Activated naive CD8-positive, alpha-beta T cell treated with anti-CD3 and anti-CD28 coated beads for 36 hours (primary cell): ENCODE data around the gene CLIP4. TPM values are rescaled to one million over a fixed set of nuclear protein-coding genes. Genes with fewer than 3 reads are reported as not detected.
"Not testable (repeated sequence)": the region's sequence is repeated elsewhere in the genome, so short reads cannot be mapped to it uniquely, and the experiment has no call there.

Experiments
- DNase-seq: peaks from one replicate; pipeline ENCODE4 v3.0.0; 2021
- H3K27ac Mint-ChIP-seq: one replicate; pipeline ENCODE4 v1.8.0; 2022; ENCODE audit warnings: mild to moderate bottlenecking, moderate library complexity, mixed read lengths
- H3K27me3 Mint-ChIP-seq: one replicate; pipeline ENCODE4 v1.8.0; 2022; ENCODE audit warnings: mild to moderate bottlenecking, mixed read lengths
- H3K36me3 Mint-ChIP-seq: one replicate; pipeline ENCODE4 v1.8.0; 2021; ENCODE audit warnings: mild to moderate bottlenecking, mixed read lengths
- H3K4me1 Mint-ChIP-seq: one replicate; pipeline ENCODE4 v1.8.0; 2021; ENCODE audit warnings: mixed read lengths
- H3K4me3 Mint-ChIP-seq: one replicate; pipeline ENCODE4 v1.8.0; 2022; ENCODE audit warnings: mild to moderate bottlenecking, moderate library complexity, mixed read lengths
- H3K9me3 Mint-ChIP-seq: one replicate; pipeline ENCODE4 v1.8.0; 2022; ENCODE audit warnings: mixed read lengths
- total RNA-seq, 2 experiments: library from RNA; stranded (reverse); gene quantifications; one replicate each; pipeline ENCODE4 v1.2.3, GENCODE V29; 2021

Gene CLIP4
- total RNA-seq, 2 experiments from 2014 or later = 15.8 to 18.7 TPM

DNA sequence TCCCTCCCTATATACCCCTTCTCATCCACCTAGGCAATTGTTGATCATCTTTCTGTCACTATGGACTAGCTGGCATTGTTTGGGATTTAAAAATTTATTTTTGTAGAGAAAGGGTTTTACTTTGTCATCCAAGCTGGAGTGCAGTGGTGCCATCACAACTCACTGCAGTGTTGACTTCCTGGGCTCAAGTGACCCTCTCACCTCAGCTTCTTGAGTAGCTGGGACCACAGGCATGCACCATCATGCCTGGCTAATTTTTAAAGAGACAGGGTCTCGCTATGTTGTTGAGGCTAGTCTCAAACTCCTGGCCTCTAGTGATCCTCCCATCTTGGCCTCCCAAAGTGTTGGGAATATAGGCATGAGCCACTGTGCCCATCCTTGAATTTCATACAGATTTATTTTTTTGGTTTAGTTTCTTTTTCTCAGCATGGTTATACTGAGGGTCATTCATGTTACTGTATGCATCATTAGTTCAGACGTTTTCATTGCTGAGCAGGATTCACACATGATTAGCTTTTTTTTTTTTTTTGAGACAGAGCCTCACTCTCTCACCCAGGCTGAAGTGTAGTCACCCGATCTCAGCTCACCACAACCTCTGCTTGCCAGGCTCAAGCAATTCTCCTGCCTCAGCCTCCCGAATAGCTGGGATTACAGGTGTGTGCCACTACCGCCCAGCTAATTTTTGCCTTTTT is 32.3 kb upstream of the CLIP4 start:
- no peak overlapping the region for H3K27ac Mint-ChIP-seq
- H3K4me1 Mint-ChIP-seq = no peaks in the 10 kb centered on the region

DNA sequence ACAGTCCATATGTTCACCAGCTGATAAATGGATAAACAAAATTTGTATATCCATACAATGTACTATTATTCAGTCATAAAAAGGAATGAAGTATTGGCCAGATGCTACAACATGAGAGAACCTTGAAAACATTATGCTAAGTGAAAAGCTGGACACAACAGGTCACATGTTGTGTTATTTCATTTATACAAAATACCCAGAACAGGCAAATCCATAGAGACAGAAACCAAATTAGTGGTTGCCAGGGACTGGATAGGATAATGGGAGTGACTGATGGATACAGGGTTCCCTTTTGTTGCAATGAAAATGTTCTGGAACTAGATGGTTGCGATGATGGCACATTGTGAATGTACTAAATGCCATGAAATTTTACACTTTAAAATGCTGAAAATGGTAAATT is 30.7 kb upstream of the CLIP4 start:
- Mint-ChIP-seq H3K27ac (no peak overlapping the region), H3K27me3 (peaks cover 8% of the 10 kb centered on the region), H3K9me3 (no peaks in the 10 kb centered on the region), H3K36me3 (no peaks in the 10 kb centered on the region), H3K4me1 (peaks cover 2% of the 10 kb centered on the region), H3K4me3 (no peak overlapping the region)
- DNase-seq = no peak

More for the DNA sequence above, 32.3 kb upstream of the CLIP4 start:
- DNase-seq = no peak
- Mint-ChIP-seq H3K9me3 (no peaks in the 10 kb centered on the region), H3K27me3 (peaks cover 6% of the 10 kb centered on the region), H3K4me3 (no peak overlapping the region), H3K36me3 (no peaks in the 10 kb centered on the region)

DNA sequence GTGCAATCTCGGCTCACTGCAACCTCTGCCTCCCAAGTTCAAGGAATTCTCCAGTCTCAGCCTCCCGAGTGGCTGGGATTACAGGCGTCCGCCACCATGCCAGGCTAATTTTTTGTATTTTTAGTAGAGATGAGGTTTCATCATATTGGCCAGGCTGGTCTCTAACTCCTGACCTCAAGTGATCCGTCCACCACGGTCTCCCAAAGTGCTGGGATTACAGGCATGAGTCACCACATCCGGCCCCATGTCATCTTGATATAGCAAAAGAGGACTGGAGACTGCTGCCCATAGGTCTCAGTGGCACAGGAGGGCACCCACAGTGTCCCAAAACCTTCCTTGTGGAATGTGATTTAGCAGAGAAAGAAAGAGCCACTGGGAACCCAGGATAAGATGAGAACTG is 24.9 kb upstream of the CLIP4 start:
- not testable (repeated sequence) for H3K36me3 Mint-ChIP-seq, H3K4me1 Mint-ChIP-seq, H3K27me3 Mint-ChIP-seq, H3K9me3 Mint-ChIP-seq, H3K27ac Mint-ChIP-seq, DNase-seq, H3K4me3 Mint-ChIP-seq

DNA sequence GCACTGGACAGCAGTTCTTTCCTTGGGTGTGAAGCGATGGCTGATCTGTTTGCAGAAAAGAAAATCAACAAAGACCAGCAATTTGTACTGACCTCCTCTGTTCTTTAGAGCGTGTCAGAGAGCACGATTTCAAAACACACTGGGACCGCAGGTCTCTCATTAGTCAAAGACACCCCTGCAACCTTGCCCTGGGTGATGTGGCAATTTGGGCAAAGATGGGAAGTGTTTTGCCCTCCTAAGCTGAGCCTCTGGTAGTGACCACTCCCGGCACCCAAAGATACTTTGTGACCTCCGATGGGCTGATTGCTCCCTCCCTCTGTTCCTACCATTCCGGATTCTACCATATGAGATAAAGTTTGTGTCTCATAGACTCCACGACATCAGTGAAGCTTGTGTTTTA is 18.2 kb upstream of the CLIP4 start:
- Mint-ChIP-seq H3K4me1 (no peaks in the 10 kb centered on the region), H3K4me3 (no peak overlapping the region)

DNA sequence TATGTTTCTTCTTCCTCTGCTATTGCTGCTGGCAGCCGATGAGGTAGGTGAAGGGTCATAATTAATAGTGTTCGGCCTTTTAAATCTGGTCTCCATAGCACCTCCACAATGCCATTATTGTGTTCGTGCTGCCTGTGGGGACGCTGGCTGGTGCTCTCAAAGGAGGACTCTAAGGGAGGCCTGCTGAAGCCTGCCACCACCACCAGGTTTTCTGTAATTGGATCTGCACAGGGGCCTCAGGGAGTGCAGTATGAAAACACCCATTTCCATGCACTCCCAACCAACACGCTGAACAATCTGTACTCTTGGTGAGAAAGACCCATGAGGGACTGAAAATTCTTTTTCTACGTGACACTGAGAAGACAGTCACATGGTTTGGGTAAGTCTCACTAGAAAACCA is 17.6 kb upstream of the CLIP4 start:
- H3K36me3 Mint-ChIP-seq = no peaks in the 10 kb centered on the region
- no peaks in the 10 kb centered on the region for H3K9me3 Mint-ChIP-seq
- H3K27me3 Mint-ChIP-seq = no peaks in the 10 kb centered on the region
- H3K27ac Mint-ChIP-seq = no peak overlapping the region
- no peak overlapping the region for H3K4me3 Mint-ChIP-seq
- DNase-seq = no peak
- H3K4me1 Mint-ChIP-seq = no peaks in the 10 kb centered on the region

More for the DNA sequence above, 18.2 kb upstream of the CLIP4 start:
- Mint-ChIP-seq H3K27ac (no peak overlapping the region), H3K36me3 (no peaks in the 10 kb centered on the region), H3K27me3 (no peaks in the 10 kb centered on the region), H3K9me3 (no peaks in the 10 kb centered on the region)
- DNase-seq = no peak

DNA sequence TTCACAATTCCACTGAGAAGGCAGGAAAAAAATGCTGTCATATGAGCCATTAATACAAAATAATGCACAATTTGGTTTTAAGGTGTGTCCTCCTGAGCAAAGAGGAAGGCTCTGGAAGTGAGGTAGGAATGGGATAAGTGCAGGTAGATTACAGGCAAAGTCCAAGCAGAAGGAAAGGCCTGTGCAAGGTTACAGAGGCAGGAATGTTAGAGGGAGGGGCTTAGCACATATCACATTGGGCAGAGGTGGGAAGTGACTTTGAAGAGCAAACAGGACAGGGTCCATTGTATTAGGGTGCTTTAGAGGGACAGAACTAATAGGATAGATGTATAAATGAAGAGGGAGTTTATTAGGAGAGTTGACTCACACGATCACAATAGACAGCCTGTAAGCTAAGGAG is 14.7 kb upstream of the CLIP4 start:
- no peaks in the 10 kb centered on the region for H3K27me3 Mint-ChIP-seq
- DNase-seq = no peak
- H3K36me3 Mint-ChIP-seq = no peaks in the 10 kb centered on the region
- no peaks in the 10 kb centered on the region for H3K9me3 Mint-ChIP-seq
- H3K27ac Mint-ChIP-seq = no peak overlapping the region
- H3K4me3 Mint-ChIP-seq = no peak overlapping the region
- H3K4me1 Mint-ChIP-seq = no peaks in the 10 kb centered on the region

DNA sequence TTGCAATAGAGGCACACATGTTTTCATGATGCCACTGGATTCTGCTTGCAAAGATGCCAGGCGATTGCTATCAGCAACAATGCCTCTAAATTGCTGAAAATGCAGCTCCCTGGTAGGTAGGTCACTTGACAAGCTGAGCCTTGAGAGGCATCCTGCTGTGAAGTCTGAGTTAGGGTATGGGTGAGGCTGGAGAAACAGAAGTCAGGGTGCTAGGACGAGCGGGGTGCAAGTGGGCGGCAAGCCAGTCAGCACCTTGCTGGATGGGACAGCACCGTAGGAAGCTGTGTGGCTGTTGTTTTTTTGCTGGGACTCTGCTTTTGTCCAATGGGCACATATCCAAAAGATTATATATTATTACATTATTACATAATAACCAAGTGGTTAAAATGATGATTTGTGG is 10.5 kb upstream of the CLIP4 start:
- Mint-ChIP-seq H3K27ac (no peak overlapping the region), H3K36me3 (no peaks in the 10 kb centered on the region), H3K27me3 (peaks cover 6% of the 10 kb centered on the region), H3K4me1 (no peaks in the 10 kb centered on the region), H3K9me3 (no peaks in the 10 kb centered on the region), H3K4me3 (no peak overlapping the region)
- DNase-seq = no peak

DNA sequence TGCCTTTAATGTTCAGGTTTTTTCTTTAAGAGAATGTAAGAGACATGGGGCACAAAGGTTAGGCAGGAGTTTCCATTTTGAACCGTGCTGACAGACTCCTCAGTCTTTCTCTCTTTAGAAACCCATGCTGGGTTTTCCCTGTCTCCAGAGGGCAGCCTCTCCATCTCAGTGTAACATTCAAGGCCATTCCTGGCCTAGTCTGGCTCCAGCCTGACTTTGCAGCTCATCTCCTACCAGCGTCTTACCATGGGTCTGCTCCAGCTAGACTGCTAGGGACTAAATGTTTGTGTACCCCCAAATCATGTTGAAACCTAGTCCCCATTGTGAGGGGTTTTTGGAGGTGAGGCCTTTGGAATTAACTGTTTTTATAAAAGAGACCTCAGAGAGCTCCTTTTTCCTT is 9.8 kb upstream of the CLIP4 start:
- Mint-ChIP-seq H3K4me3 (no peak overlapping the region), H3K36me3 (no peaks in the 10 kb centered on the region), H3K27ac (no peak overlapping the region), H3K9me3 (no peaks in the 10 kb centered on the region), H3K4me1 (no peaks in the 10 kb centered on the region), H3K27me3 (peaks cover 7% of the 10 kb centered on the region)
- DNase-seq = no peak

DNA sequence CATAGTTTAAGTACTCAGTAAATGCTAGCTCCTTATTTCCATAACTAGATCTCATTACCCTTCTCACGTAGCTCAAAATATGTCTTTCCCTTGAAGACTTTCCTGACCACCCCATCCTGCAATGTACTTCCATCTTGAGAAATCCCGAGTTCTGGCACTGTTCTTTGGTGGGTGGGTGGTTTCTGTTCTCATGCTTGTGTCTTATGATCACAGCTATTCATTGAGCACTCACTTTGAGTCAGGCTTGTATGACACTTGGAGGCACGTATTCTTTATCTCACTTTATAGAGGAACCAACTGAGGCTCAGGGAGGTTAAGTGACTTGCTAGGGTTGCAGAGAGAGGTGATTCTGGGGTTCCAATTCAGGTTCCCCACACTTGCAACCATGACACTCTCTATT is 9.0 kb upstream of the CLIP4 start:
- Mint-ChIP-seq H3K27me3 (peaks cover 7% of the 10 kb centered on the region), H3K9me3 (no peaks in the 10 kb centered on the region), H3K27ac (no peak overlapping the region), H3K4me1 (peaks cover 5% of the 10 kb centered on the region), H3K4me3 (no peak overlapping the region), H3K36me3 (no peaks in the 10 kb centered on the region)
- no peak for DNase-seq

DNA sequence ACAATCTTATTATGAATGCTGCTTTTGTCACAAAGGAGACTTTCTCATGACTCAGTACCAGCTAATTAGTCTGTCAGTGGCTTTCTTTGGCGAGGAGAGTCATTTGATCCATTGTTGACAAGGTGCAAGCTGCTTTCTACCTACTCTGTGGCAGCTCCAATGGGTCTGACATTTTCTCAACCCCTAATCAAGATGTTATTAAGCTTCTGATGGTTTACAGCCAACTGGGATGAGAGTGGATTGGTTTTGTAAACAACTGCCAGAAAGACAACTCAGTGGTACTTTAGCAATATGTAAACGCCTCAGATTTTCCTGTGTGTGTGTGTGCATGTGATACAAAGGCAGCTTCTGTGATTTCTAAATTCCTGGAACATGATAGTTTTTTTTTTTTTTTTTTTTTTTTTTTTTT is 8.2 kb upstream of the CLIP4 start:
- Mint-ChIP-seq H3K27ac (no peak overlapping the region), H3K4me3 (no peak overlapping the region), H3K9me3 (no peaks in the 10 kb centered on the region), H3K27me3 (peaks cover 7% of the 10 kb centered on the region), H3K4me1 (peaks cover 5% of the 10 kb centered on the region), H3K36me3 (no peaks in the 10 kb centered on the region)
- DNase-seq = no peak

DNA sequence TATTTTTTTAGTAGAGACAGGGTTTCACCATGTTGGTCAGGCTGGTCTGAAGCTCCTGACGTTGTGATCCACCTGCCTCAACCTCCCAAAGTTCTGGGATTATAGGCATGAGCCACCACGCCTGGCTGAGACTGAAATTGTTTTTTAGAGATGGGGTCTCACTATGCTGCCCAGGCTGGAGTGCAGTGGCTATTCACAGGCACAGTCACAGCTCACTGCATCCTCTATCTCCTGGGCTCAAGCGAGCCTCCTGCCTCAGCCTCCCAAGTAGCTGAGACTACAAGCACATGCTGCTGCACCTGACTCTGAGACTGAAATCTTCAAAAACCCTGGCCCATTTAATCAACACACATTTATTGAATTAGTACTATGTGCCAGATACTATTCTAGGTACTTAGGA is 7.7 kb upstream of the CLIP4 start:
- not testable (repeated sequence) for H3K27ac Mint-ChIP-seq, H3K4me1 Mint-ChIP-seq, H3K9me3 Mint-ChIP-seq, DNase-seq, H3K4me3 Mint-ChIP-seq, H3K27me3 Mint-ChIP-seq, H3K36me3 Mint-ChIP-seq

DNA sequence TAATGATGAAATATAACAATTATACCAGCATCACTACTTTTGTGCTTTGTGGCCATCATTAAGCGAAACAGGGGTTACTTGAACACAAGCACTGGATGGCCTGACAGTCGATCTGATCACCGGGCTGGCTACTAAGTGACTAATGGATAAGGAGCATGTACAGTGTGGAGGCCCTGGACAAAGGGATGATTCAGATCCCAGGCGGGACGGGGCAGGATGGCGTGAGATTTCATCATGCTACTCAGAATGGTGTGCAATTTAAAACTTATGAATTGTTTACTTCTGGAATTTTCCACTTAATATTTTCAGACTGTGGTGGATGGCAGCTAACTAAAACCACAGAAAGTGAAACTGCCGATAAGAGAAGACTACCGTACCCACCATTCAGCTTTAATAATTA is 7.0 kb upstream of the CLIP4 start:
- no peaks in the 10 kb centered on the region for H3K36me3 Mint-ChIP-seq
- no peaks in the 10 kb centered on the region for H3K9me3 Mint-ChIP-seq
- no peak overlapping the region for H3K27ac Mint-ChIP-seq
- no peak for DNase-seq
- peaks cover 7% of the 10 kb centered on the region for H3K27me3 Mint-ChIP-seq
- no peak overlapping the region for H3K4me3 Mint-ChIP-seq
- peaks cover 5% of the 10 kb centered on the region for H3K4me1 Mint-ChIP-seq

DNA sequence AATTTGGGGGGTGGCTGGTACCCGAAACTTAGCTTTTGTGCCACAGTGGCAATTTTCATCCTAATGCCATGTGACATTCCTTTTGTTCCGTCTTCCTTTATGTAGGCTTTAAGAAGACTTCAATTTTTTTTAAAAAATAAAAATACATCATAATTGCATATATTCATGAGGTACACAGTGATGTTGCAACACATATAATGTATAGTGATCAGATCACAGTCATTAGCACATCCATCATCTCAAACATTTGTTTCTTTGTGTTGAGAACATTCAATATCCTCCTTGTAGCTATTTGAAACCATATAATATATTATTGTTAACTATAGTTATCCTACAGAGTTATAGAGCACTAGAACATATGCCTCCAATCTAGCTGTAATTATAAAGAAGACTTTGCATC is 6.0 kb upstream of the CLIP4 start:
- H3K4me1 Mint-ChIP-seq = peaks cover 7% of the 10 kb centered on the region
- no peaks in the 10 kb centered on the region for H3K9me3 Mint-ChIP-seq
- no peak overlapping the region for H3K4me3 Mint-ChIP-seq

DNA sequence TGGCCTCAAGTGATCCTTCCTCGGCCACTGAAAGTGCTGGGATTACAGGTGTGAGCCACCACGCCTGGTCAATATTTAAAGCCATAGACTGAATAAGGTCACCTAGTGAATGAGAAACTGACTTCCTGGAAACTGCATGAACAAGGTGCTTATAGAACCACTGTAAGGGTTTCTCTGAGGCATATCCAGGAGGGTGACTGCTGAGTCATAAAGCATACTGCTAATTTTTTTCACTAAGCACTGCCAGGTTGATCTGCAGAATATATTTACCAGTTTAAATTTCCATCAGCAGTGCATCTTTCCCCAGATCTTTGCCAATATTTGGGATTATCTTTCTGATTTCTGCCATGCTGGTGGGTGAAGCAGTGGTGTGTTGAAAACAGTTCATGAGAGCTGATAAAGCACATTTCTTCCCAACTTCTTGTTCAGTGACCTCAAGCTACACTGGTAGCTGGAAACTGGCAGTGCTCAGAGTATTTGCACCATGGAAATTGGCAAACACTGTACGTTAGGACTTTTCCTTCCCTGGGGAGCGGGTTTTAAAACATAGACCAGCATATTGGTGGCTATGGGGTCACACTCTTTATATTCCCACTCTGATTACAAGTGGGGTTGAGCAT is 4.2 kb upstream of the CLIP4 start:
- Mint-ChIP-seq H3K36me3 (no peaks in the 10 kb centered on the region), H3K4me1 (peaks cover 13% of the 10 kb centered on the region), H3K9me3 (no peaks in the 10 kb centered on the region), H3K27me3 (peaks cover 7% of the 10 kb centered on the region), H3K4me3 (no peak overlapping the region), H3K27ac (no peak overlapping the region)
- DNase-seq = no peak

More for the DNA sequence above, 6.0 kb upstream of the CLIP4 start:
- no peak for DNase-seq
- H3K36me3 Mint-ChIP-seq = no peaks in the 10 kb centered on the region
- peaks cover 7% of the 10 kb centered on the region for H3K27me3 Mint-ChIP-seq
- H3K27ac Mint-ChIP-seq = no peak overlapping the region

DNA sequence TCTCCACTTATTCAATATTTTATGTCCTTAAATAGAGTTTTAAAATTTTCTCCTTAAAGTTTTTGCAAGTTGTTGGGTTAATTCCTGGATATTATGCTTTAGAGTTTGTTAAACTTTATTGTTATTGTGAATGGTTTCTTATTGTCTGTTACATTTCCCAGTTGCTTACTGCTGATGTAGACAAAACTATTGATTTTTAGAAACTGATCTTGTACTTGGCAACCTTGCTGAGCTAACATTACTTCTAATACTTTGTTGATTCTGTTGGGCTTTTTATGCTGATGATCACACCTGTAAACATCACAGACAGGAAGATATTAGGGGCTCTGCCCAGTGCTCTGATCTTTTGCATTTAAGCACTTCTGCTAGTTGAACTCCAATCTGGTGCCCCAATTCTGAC is 2.8 kb upstream of the CLIP4 start:
- no peaks in the 10 kb centered on the region for H3K9me3 Mint-ChIP-seq
- H3K36me3 Mint-ChIP-seq = peaks cover 2% of the 10 kb centered on the region
- H3K4me3 Mint-ChIP-seq = no peak overlapping the region
- no peak for DNase-seq
- peaks cover 17% of the 10 kb centered on the region for H3K4me1 Mint-ChIP-seq
- peaks cover 7% of the 10 kb centered on the region for H3K27me3 Mint-ChIP-seq
- no peak overlapping the region for H3K27ac Mint-ChIP-seq

DNA sequence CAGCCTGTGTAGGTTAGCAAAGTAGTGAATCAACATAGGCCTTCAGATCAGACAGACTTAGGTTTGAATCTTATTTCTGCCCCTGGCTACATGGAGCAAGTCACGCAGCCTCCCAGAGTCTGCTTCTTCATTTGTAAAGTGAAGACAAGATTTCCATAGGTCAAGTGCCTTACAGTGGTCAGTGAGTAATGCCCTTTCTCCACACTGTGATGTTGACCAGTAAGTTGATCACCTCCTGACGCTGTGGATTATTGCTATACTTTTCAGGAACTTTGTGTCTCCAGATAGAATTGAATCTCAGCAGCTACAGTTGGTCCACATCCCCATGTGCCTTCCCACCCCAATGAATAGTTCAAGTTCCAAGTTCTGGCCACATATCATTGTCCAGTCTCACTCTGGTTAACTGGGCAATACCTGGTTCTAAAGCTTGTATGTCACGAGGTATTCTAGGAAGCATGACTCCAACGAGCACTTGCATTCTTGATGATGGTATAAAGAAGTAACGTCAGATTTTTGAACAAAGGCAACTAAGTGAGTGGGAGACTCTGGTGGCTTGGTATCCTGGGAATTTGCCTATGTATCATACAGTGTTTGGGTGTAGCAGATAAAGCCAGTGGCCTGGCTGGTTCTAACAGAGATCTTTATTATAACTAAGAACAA is 2.1 kb upstream of the CLIP4 start:
- H3K27ac Mint-ChIP-seq = no peak overlapping the region
- H3K4me1 Mint-ChIP-seq = peaks cover 25% of the 10 kb centered on the region
- H3K9me3 Mint-ChIP-seq = no peaks in the 10 kb centered on the region
- peaks cover 3% of the 10 kb centered on the region for H3K36me3 Mint-ChIP-seq
- no peak for DNase-seq
- peaks cover 5% of the 10 kb centered on the region for H3K27me3 Mint-ChIP-seq
- no peak overlapping the region for H3K4me3 Mint-ChIP-seq
